SU-DHL-6 (cell line): ENCODE results near the gene OSM.

Experiments
- H2AFZ ChIP-seq: fragments of 200-600 bp; sonication (generic); 2 replicates; pipeline ENCODE4 v1.6.1; 2014; ENCODE audit warnings: low read depth, mild to moderate bottlenecking, moderate library complexity, mixed read lengths, antibody characterized with exemption, low read length; ENCODE audit not compliant: severe bottlenecking
- H3F3A ChIP-seq: fragments of 200-600 bp; shearing (Covaris generic); 2 replicates; pipeline ENCODE4 v1.6.0; 2016; ENCODE audit warnings: antibody characterized with exemption, mild to moderate bottlenecking; ENCODE audit not compliant: insufficient read depth
- H3K27ac ChIP-seq: fragments of 200-600 bp; sonication (generic); 2 replicates; pipeline ENCODE4 v1.5.1; 2016; ENCODE audit warnings: low read depth, mild to moderate bottlenecking, low read length, moderate library complexity, mixed read lengths
- H3K27me3 ChIP-seq: fragments of 200-600 bp; sonication (generic), shearing (Covaris generic); 2 replicates; pipeline ENCODE4 v1.6.0; 2014; ENCODE audit warnings: mild to moderate bottlenecking, low read length
- H3K36me3 ChIP-seq: fragments of 200-600 bp; sonication (generic); 2 replicates; pipeline ENCODE4 v1.6.1; 2014; ENCODE audit warnings: mild to moderate bottlenecking, low read length, mixed read lengths
- H3K4me2 ChIP-seq: fragments of 300-600, 200-600 bp; shearing (Covaris generic), sonication (generic); 2 replicates; pipeline ENCODE4 v1.6.0; 2014; ENCODE audit warnings: low read length, low read depth, mild to moderate bottlenecking; ENCODE audit not compliant: poor library complexity, severe bottlenecking
- H3K4me3 ChIP-seq: fragments of 200-600 bp; sonication (generic); 2 replicates; pipeline ENCODE4 v1.5.1; 2014; ENCODE audit warnings: antibody characterized with exemption, low read length, mild to moderate bottlenecking, mixed read lengths; ENCODE audit not compliant: insufficient read depth, poor library complexity, severe bottlenecking
- H3K79me2 ChIP-seq: fragments of 200-600 bp; sonication (generic); 2 replicates; pipeline ENCODE4 v1.6.1; 2014; ENCODE audit warnings: mild to moderate bottlenecking, low read length, moderate library complexity; ENCODE audit not compliant: insufficient read depth
- H3K9ac ChIP-seq: fragments of 200-600 bp; sonication (generic); 2 replicates; pipeline ENCODE4 v1.7.0; 2014; ENCODE audit warnings: mild to moderate bottlenecking, low read length
- H3K9me2 ChIP-seq: fragments of 200-600 bp; sonication (generic); replicated peaks from 2 replicates; pipeline ENCODE4 v1.6.1; 2014; ENCODE audit warnings: low read length; ENCODE audit not compliant: insufficient read depth
- H3K9me3 ChIP-seq: fragments of 200-600 bp; sonication (generic); 2 replicates; pipeline ENCODE4 v1.6.1; 2014; ENCODE audit warnings: low read length, mixed read lengths; ENCODE audit not compliant: insufficient read depth
- H4K20me1 ChIP-seq: fragments of 200-600 bp; sonication (generic); 2 replicates; pipeline ENCODE4 v1.6.1; 2014; ENCODE audit warnings: low read depth, mild to moderate bottlenecking, antibody characterized with exemption, low read length, moderate library complexity, mixed read lengths
- CTCF ChIP-seq: fragments of 200-600 bp; sonication (generic); IDR thresholded peaks from one replicate; pipeline ENCODE4 v1.5.1; 2017; ENCODE audit warnings: antibody characterized with exemption, mild to moderate bottlenecking, low read length, moderate library complexity; ENCODE audit not compliant: insufficient read depth, poor library complexity, severe bottlenecking
- EZH2phosphoT487 ChIP-seq: fragments of 200-600 bp; sonication (generic), shearing (Covaris generic); conservative IDR thresholded peaks from 2 replicates; pipeline ENCODE4 v1.6.1; 2018; ENCODE audit warnings: mild to moderate bottlenecking, antibody characterized with exemption, low read length, moderate library complexity, mixed read lengths

Gene OSM

GRCh38 chr22:30297276-30297990, 30.8 kb upstream of the OSM start:
- no peak overlapping the region for H3K27ac ChIP-seq
- H3K4me3 ChIP-seq, result no peak overlapping the region
- H3F3A ChIP-seq, result no peaks in the 10 kb centered on the region
- no peaks in the 10 kb centered on the region for H4K20me1 ChIP-seq
- H3K9me3 ChIP-seq, result no peaks in the 10 kb centered on the region
- no peaks in the 10 kb centered on the region for H3K27me3 ChIP-seq
- H3K79me2 ChIP-seq, result no peaks in the 10 kb centered on the region
- TF ChIP-seq CTCF (no peak), EZH2phosphoT487 (no peak)
- no peak overlapping the region for H2AFZ ChIP-seq
- no peaks in the 10 kb centered on the region for H3K9me2 ChIP-seq
- no peaks in the 10 kb centered on the region for H3K36me3 ChIP-seq
- no peak overlapping the region for H3K4me2 ChIP-seq
- no peak overlapping the region for H3K9ac ChIP-seq

DNA sequence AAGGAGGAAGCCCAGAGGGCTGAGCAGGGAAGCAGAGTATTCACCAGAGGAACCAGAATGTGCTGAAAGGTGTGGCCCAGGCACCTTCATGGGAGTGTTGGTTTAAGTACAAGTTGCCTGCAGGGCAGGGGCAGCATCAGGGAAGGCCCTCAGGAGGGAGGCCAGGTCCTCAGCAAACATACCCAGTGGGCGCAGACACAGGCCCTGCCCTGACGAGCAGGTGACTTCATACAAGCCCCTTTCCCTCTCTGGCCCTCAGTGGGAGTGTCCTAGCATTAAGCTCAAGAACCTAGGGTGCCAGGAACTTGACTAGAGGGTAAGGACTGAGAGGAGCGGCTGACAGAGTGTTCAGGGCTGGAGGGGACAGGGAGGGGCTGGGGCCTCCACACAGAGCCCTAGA, 30.2 kb upstream of the OSM start:
- H3K9ac ChIP-seq, result no peak overlapping the region
- H2AFZ ChIP-seq, result no peak overlapping the region
- no peaks in the 10 kb centered on the region for H3K27me3 ChIP-seq
- no peaks in the 10 kb centered on the region for H3K36me3 ChIP-seq
- H3K27ac ChIP-seq, result no peak overlapping the region
- no peaks in the 10 kb centered on the region for H3K9me2 ChIP-seq
- no peak for TF ChIP-seq EZH2phosphoT487
- TF ChIP-seq CTCF, result no peak
- H3K4me2 ChIP-seq, result no peak overlapping the region
- no peaks in the 10 kb centered on the region for H3F3A ChIP-seq
- H3K9me3 ChIP-seq, result no peaks in the 10 kb centered on the region
- no peaks in the 10 kb centered on the region for H3K79me2 ChIP-seq
- H3K4me3 ChIP-seq, result no peak overlapping the region
- no peaks in the 10 kb centered on the region for H4K20me1 ChIP-seq

DNA sequence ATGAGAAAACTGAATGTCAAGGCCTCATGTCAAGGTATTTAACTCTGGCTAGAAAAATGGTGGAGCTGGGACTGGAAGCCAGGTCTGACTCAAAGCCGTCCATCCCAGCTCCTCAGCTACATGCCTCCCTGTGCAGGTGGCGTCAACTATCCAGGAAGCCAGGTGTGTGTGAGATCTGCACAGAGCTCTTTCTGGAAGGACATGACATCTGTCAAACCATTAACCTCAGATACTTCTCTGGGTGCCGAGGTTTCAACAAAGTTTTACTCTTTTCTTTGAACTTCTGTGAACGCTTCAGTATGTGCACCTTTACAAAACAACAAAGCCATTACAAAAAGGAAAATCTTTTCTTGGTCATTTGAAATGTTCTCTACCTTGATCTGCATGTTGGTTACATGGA, 29.7 kb upstream of the OSM start:
- Histone ChIP-seq H2AFZ (no peak overlapping the region), H3F3A (no peaks in the 10 kb centered on the region), H4K20me1 (no peaks in the 10 kb centered on the region), H3K27ac (no peak overlapping the region), H3K9me3 (no peaks in the 10 kb centered on the region), H3K4me3 (no peak overlapping the region), H3K9me2 (no peaks in the 10 kb centered on the region), H3K4me2 (no peak overlapping the region), H3K27me3 (no peaks in the 10 kb centered on the region), H3K79me2 (no peaks in the 10 kb centered on the region), H3K9ac (no peak overlapping the region), H3K36me3 (no peaks in the 10 kb centered on the region)
- TF ChIP-seq CTCF (no peak), EZH2phosphoT487 (no peak)
